B cell (primary cell): ENCODE results near the gene TEX26. TPM values are rescaled to one million over a fixed set of nuclear protein-coding genes. Genes with fewer than 3 reads are reported as not detected.

Source experiments
- ATAC-seq: fragments of 200-7000 bp; cut with Tn5 transposase; one replicate; pipeline ENCODE4 v1.10.0; 2021; ENCODE audit warnings: low read depth, mild to moderate bottlenecking, moderate number of reproducible peaks, moderate library complexity
- CTCF ChIA-PET: fragments of 350-600 bp; sonication (Branson Sonifier 250); formaldehyde crosslinking; loops from one replicate; lab custom pipeline; 2021; ENCODE audit warnings: antibody characterized with exemption, inconsistent platforms; lab: Charles Lee
- POLR2A ChIA-PET: fragments of 350-600 bp; sonication (Branson Sonifier 250); formaldehyde crosslinking; loops from one replicate; lab custom pipeline; 2021; ENCODE audit warnings: antibody characterized with exemption; lab: Charles Lee
- DNase-seq: peaks from one replicate; pipeline ENCODE4 v3.0.0; 2013
- H2AFZ ChIP-seq: 2 replicates; pipeline ENCODE4 v1.6.1; 2012; ENCODE audit warnings: mild to moderate bottlenecking, low read depth, low read length; ENCODE audit not compliant: insufficient read depth, poor library complexity, severe bottlenecking
- H3K27ac ChIP-seq, 2 donors: 1 replicate in 1 of 2; 2 replicates in 1 of 2; pipeline ENCODE4 v1.5.1; 2012 to 2013; ENCODE audit warnings: low read length in 2 of 2, mild to moderate bottlenecking in 2 of 2, moderate library complexity in 1 of 2
- H3K27me3 ChIP-seq, 4 experiments: fragments of 200-600 bp in 1 of 4; sonication (generic) in 1 of 4; replicated peaks in 1 of 4; 1 replicate in 2 of 4; 2 replicates in 2 of 4; pipeline versions ENCODE4 v1.6.1 to v1.7.0; 2013 to 2016; ENCODE audit warnings: low read length in 3 of 4, mild to moderate bottlenecking in 2 of 4, mixed read lengths in 1 of 4, moderate library complexity in 1 of 4; ENCODE audit not compliant: insufficient read depth in 4 of 4, control insufficient read depth in 3 of 4; ENCODE audit errors: control extremely low read depth in 1 of 4
- H3K36me3 ChIP-seq, 2 experiments: replicated peaks in 1 of 2; 1 replicate in 1 of 2; 2 replicates in 1 of 2; pipeline versions ENCODE4 v1.6.1 to v1.7.1; 2013; ENCODE audit warnings: low read length in 1 of 2; ENCODE audit not compliant: insufficient read depth in 2 of 2, control insufficient read depth in 1 of 2; ENCODE audit errors: control extremely low read depth in 1 of 2, extremely low read depth in 1 of 2
- H3K4me1 ChIP-seq, 2 donors: fragments of 200-600 bp in 1 of 2; sonication (generic) in 1 of 2; 1 replicate in 1 of 2; 2 replicates in 1 of 2; pipeline versions ENCODE4 v1.5.1 to v1.6.1; 2013 to 2017; ENCODE audit warnings: low read length in 2 of 2; ENCODE audit not compliant: control insufficient read depth in 2 of 2, insufficient read depth in 2 of 2
- H3K4me2 ChIP-seq: replicated peaks from 2 replicates; pipeline ENCODE3; 2012; ENCODE audit warnings: mild to moderate bottlenecking, low read depth, low read length; ENCODE audit not compliant: poor library complexity, severe bottlenecking
- H3K4me3 ChIP-seq, 5 experiments: fragments of 200-600 bp in 1 of 5; sonication (generic) in 1 of 5; 1 replicate in 3 of 5; 2 replicates in 2 of 5; pipeline versions ENCODE4 v1.5.1 to v1.7.0; 2011 to 2016; ENCODE audit warnings: low read length in 4 of 5, mild to moderate bottlenecking in 4 of 5, low read depth in 2 of 5, control low read depth in 1 of 5, moderate library complexity in 1 of 5; ENCODE audit not compliant: insufficient read depth in 1 of 5; ENCODE audit errors: control extremely low read depth in 1 of 5, extremely low read depth in 1 of 5
- H3K79me2 ChIP-seq: fragments of 200-600 bp; sonication (generic); one replicate; pipeline ENCODE4 v1.6.0; 2016; ENCODE audit warnings: low read length; ENCODE audit not compliant: control insufficient read depth, insufficient read depth
- H3K9ac ChIP-seq: fragments of 200-600 bp; sonication (generic); 2 replicates; pipeline ENCODE4 v1.6.1; 2017; ENCODE audit warnings: mild to moderate bottlenecking, low read length, moderate library complexity
- H3K9me3 ChIP-seq, 3 donors: one replicate each; pipeline versions ENCODE4 v1.6.1 to v1.7.1; 2013; ENCODE audit warnings: low read length in 2 of 3; ENCODE audit not compliant: control insufficient read depth in 2 of 3, insufficient read depth in 1 of 3; ENCODE audit errors: control extremely low read depth in 1 of 3
- H4K20me1 ChIP-seq: 2 replicates; pipeline ENCODE4 v1.6.0; 2012; ENCODE audit warnings: mild to moderate bottlenecking, low read length; ENCODE audit not compliant: insufficient read depth, control insufficient read depth, poor library complexity, severe bottlenecking
- H3K27ac Mint-ChIP-seq: one replicate; pipeline ENCODE4 v1.8.0; 2021; ENCODE audit warnings: mixed read lengths
- H3K27me3 Mint-ChIP-seq: one replicate; pipeline ENCODE4 v1.8.0; 2021; ENCODE audit warnings: mixed read lengths
- H3K4me1 Mint-ChIP-seq: one replicate; pipeline ENCODE4 v1.8.0; 2021; ENCODE audit warnings: mixed read lengths
- H3K4me3 Mint-ChIP-seq: one replicate; pipeline ENCODE4 v1.8.0; 2021; ENCODE audit warnings: mixed read lengths
- H3K9me3 Mint-ChIP-seq: one replicate; pipeline ENCODE4 v1.8.0; 2022; ENCODE audit warnings: mixed read lengths; ENCODE audit not compliant: insufficient read depth
- EZH2 ChIP-seq: IDR thresholded peaks from 2 replicates; pipeline ENCODE4 v1.6.1; 2012; ENCODE audit warnings: borderline replicate concordance, low read depth, mild to moderate bottlenecking, moderate library complexity, low read length; ENCODE audit not compliant: insufficient read depth, poor library complexity, severe bottlenecking
- WGBS: methylation state at CpG from one replicate; pipeline ENCODE4 v1.1.5; 2013; ENCODE audit warnings: missing lambda C conversion rate; ENCODE audit not compliant: insufficient coverage; 5-methylcytosine and 5-hydroxymethylcytosine counted together
- intact Hi-C: fragments of 100-400 bp; cut with micrococcal nuclease; formaldehyde crosslinking; loops from one replicate; pipeline ENCODE4 v1.10.0; 2022
- polyA plus RNA-seq: library from polyadenylated mRNA; depleted of rRNA; stranded (reverse); fragments of >200 nt; gene quantifications from 2 replicates; pipeline ENCODE4 v1.2.3, GENCODE V29; 2012
- total RNA-seq, 2 donors: library from RNA; stranded (reverse); fragments of 120-200 nt in 1 of 2; gene quantifications; 1 replicate in 1 of 2; 2 replicates in 1 of 2; pipeline versions ENCODE4 v1.2.3 to v1.2.4, GENCODE V29; 2013 to 2022
- TF ChIP-seq, protein P1 (sequence below): fragments of 200-600 bp; IDR thresholded peaks from one replicate; pipeline ENCODE4 v1.8.0; 2022; ENCODE audit warnings: antibody characterized with exemption, mild to moderate bottlenecking

TEX26 gene
- total and polyA plus RNA-seq, 2 donors (not counting 1 experiment from before 2014, with no cell fraction given): not detected

DNA sequence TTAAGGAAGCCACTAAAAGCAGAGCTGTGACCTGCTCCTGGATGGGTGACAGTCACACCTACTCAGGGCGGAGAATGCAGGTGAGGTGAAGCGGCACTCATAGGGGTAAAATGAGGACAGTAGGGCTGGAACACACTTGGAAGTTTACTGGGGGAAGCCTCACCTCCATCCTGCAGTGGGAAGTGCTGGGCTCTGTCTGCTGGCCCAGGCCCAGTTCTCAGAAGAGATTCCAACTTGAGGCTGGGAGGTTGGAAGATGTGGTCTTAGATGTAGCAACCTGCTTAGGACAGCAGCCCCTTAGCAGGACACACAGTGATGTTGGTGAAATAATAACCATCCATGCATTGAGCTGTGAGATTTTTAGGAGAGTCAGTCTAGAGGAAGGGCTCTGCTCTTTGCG, 21.8 kb upstream of the TEX26 start:
- no peak for DNase-seq
- CTCF ChIA-PET: no interaction called here
- WGBS: 96% methylated on average over 2 of the region's 3 CpGs

DNA sequence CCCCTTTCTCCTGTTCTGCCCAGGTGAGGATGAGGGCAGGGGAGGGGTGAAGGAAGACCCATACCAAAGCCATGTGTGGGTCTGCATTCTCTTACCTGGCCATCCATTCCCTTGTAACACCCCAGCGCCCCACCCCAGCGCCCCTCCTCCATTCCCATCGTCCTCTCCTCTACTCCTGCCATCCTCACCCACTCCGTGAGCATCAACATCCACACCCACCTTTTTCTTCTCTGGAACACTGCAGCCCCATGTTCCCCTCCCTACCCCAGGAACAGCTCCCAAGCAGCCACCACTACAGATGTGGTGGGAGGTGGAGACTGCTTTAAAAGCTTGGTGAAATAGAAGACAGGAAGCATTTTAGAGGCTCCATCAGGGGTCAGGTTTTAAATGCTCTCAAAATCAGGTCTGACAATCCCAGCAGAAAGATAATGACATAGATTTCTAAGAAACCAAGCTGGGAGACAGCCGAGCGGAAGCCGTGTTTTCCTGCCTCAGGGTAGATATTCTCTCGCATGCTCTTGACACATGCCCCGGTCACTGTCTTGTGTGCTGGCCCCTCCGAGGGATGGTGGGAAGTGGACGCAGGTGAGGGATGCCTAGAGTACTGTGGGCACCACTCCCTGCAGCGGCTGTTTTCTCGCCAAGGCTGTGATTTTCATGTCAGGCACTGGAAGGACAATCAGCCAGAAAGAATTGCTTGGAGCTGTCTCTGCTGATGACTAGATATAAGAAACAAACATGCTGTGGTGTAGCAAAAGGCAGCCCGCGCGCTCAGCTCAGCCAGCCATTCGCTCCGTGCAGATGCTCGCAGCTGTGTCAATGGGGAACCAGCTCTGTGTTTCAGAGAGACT, 16.5 kb upstream of the TEX26 start:
- Histone ChIP-seq H3K4me2 (no peak overlapping the region), H3K4me3 (no peak overlapping the region), H3K9me3 (no peaks in the 10 kb centered on the region), H3K27ac (no peak overlapping the region), H3K79me2 (no peaks in the 10 kb centered on the region), H2AFZ (no peak overlapping the region), H4K20me1 (no peaks in the 10 kb centered on the region), H3K36me3 (no peaks in the 10 kb centered on the region), H3K27me3 (peaks cover 0 to 3% (median 0%) of the 10 kb centered on the region in 4 experiments), H3K4me1 (no peaks in the 10 kb centered on the region), H3K9ac (no peak overlapping the region)
- Mint-ChIP-seq H3K27ac (no peak overlapping the region), H3K4me1 (no peaks in the 10 kb centered on the region), H3K4me3 (no peak overlapping the region), H3K27me3 (peaks cover 36% of the 10 kb centered on the region), H3K9me3 (no peaks in the 10 kb centered on the region)
- intact Hi-C loops: no loop called here
- ChIA-PET POLR2A (no interaction called here), CTCF (no interaction called here)
- DNase-seq (no peak), ATAC-seq (no peak)
- TF ChIP-seq, protein P1, sequence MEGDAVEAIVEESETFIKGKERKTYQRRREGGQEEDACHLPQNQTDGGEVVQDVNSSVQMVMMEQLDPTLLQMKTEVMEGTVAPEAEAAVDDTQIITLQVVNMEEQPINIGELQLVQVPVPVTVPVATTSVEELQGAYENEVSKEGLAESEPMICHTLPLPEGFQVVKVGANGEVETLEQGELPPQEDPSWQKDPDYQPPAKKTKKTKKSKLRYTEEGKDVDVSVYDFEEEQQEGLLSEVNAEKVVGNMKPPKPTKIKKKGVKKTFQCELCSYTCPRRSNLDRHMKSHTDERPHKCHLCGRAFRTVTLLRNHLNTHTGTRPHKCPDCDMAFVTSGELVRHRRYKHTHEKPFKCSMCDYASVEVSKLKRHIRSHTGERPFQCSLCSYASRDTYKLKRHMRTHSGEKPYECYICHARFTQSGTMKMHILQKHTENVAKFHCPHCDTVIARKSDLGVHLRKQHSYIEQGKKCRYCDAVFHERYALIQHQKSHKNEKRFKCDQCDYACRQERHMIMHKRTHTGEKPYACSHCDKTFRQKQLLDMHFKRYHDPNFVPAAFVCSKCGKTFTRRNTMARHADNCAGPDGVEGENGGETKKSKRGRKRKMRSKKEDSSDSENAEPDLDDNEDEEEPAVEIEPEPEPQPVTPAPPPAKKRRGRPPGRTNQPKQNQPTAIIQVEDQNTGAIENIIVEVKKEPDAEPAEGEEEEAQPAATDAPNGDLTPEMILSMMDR: no peak
- no peak for TF ChIP-seq EZH2
- WGBS: 92% methylated on average over 19 of the region's 19 CpGs

More for the DNA sequence above, 21.8 kb upstream of the TEX26 start:
- Histone ChIP-seq H3K9ac (no peak overlapping the region), H2AFZ (no peak overlapping the region), H3K79me2 (no peaks in the 10 kb centered on the region), H3K4me1 (no peaks in the 10 kb centered on the region), H3K27ac (no peak overlapping the region), H3K9me3 (peaks cover 0 to 4% (median 0%) of the 10 kb centered on the region in 3 donors), H4K20me1 (no peaks in the 10 kb centered on the region), H3K4me2 (no peak overlapping the region), H3K4me3 (no peak overlapping the region), H3K36me3 (no peaks in the 10 kb centered on the region), H3K27me3 (peaks cover 0 to 23% (median 6%) of the 10 kb centered on the region in 4 experiments)
- POLR2A ChIA-PET: no interaction called here
- TF ChIP-seq, protein P1: no peak
- TF ChIP-seq EZH2: no peak
- Mint-ChIP-seq H3K9me3 (no peaks in the 10 kb centered on the region), H3K27ac (no peak overlapping the region), H3K27me3 (peaks cover 54% of the 10 kb centered on the region), H3K4me3 (no peak overlapping the region), H3K4me1 (peaks cover 10% of the 10 kb centered on the region)
- no peak for ATAC-seq
- intact Hi-C loops: no loop called here
